Fibroblast of lung (primary cell): Measurements from ENCODE around the gene CTDP1. TPM values are rescaled to one million over a fixed set of nuclear protein-coding genes. Genes with fewer than 3 reads are reported as not detected.

Experiments used
- DNase-seq, 2 donors: peaks; one replicate each; pipeline versions ENCODE4 v3.0.0 to v3.0.0-alpha.2; 2010; ENCODE audit warnings: low read depth in 2 of 2
- H2AFZ ChIP-seq: 2 replicates; pipeline ENCODE4 v1.5.1; 2012; ENCODE audit warnings: low read length, control low read depth, inconsistent platforms
- H3K27ac ChIP-seq: 2 replicates; pipeline ENCODE4 v1.5.1; 2011; ENCODE audit warnings: low read length, control low read depth; ENCODE audit not compliant: insufficient read depth
- H3K27me3 ChIP-seq: 2 replicates; pipeline ENCODE4 v1.5.1; 2011; ENCODE audit warnings: mild to moderate bottlenecking, low read length; ENCODE audit not compliant: control insufficient read depth, insufficient read depth
- H3K36me3 ChIP-seq: 2 replicates; pipeline ENCODE4 v1.5.1; 2011; ENCODE audit warnings: low read length; ENCODE audit not compliant: control insufficient read depth, insufficient read depth
- H3K4me1 ChIP-seq: 2 replicates; pipeline ENCODE4 v1.5.1; 2011; ENCODE audit warnings: low read length; ENCODE audit not compliant: control insufficient read depth, insufficient read depth; ENCODE audit errors: extremely low read depth
- H3K4me2 ChIP-seq: 2 replicates; pipeline ENCODE4 v1.5.1; 2011; ENCODE audit warnings: low read length, control low read depth; ENCODE audit not compliant: insufficient read depth; ENCODE audit errors: extremely low read depth
- H3K4me3 ChIP-seq, 4 experiments: fragments of 200-600 bp in 1 of 4; sonication (generic) in 1 of 4; replicated peaks in 1 of 4; 2 replicates each; pipeline ENCODE4 v1.5.1; 2011 to 2016; ENCODE audit warnings: low read length in 4 of 4, low read depth in 3 of 4, mild to moderate bottlenecking in 3 of 4, control low read depth in 2 of 4, inconsistent platforms in 1 of 4, mixed read lengths in 1 of 4; ENCODE audit not compliant: insufficient read depth in 1 of 4; ENCODE audit errors: control extremely low read depth in 1 of 4
- H3K79me2 ChIP-seq: 2 replicates; pipeline ENCODE4 v1.5.1; 2012; ENCODE audit warnings: mild to moderate bottlenecking, low read length, inconsistent platforms; ENCODE audit not compliant: control insufficient read depth, insufficient read depth
- H3K9ac ChIP-seq: 2 replicates; pipeline ENCODE4 v1.5.1; 2011; ENCODE audit warnings: mild to moderate bottlenecking, low read length, control low read depth; ENCODE audit not compliant: insufficient read depth
- H3K9me3 ChIP-seq: 2 replicates; pipeline ENCODE4 v1.5.1; 2012; ENCODE audit warnings: low read depth, low read length; ENCODE audit not compliant: control insufficient read depth, insufficient read depth
- H4K20me1 ChIP-seq: 2 replicates; pipeline ENCODE4 v1.5.1; 2011; ENCODE audit warnings: low read length; ENCODE audit not compliant: control insufficient read depth, insufficient read depth; ENCODE audit errors: extremely low read depth
- CTCF ChIP-seq, 2 donors: IDR thresholded peaks in 1 of 2; conservative IDR thresholded peaks in 1 of 2; 1 replicate in 1 of 2; 2 replicates in 1 of 2; pipeline ENCODE4 v1.5.1; 2011 to 2012; ENCODE audit warnings: low read length in 2 of 2, control low read depth in 1 of 2, inconsistent platforms in 1 of 2, low read depth in 1 of 2, mild to moderate bottlenecking in 1 of 2
- EZH2 ChIP-seq: IDR thresholded peaks from 2 replicates; pipeline ENCODE4 v1.5.1; 2012; ENCODE audit warnings: low read length, control low read depth, mild to moderate bottlenecking; ENCODE audit errors: missing control alignments
- polyA plus RNA-seq, 2 donors: library from polyadenylated mRNA; depleted of rRNA in 1 of 2; stranded (reverse) in 1 of 2; unstranded in 1 of 2; fragments of >200 nt; gene quantifications; 2 replicates each; pipeline ENCODE4 v1.2.1, GENCODE V29; 2011 to 2012; ENCODE audit warnings: missing spikeins in 1 of 2
- total RNA-seq: library from RNA; depleted of rRNA; stranded (reverse); fragments of >200 nt; gene quantifications from 2 replicates; pipeline ENCODE4 v1.2.1, GENCODE V29; 2014

The CTDP1 gene
- total and polyA plus RNA-seq, 2 donors (not counting 1 experiment from before 2014, with no cell fraction given), result 6.4 to 24.8 TPM

GRCh38 chr18:79733135-79733701 lies 53.6 kb downstream of the CTDP1 start:
- no peaks in the 10 kb centered on the region for H3K27me3 ChIP-seq
- no peaks in the 10 kb centered on the region for H3K79me2 ChIP-seq
- peaks cover 36% of the 10 kb centered on the region for H3K36me3 ChIP-seq
- no peak for DNase-seq
- no peaks in the 10 kb centered on the region for H3K4me1 ChIP-seq
- no peaks in the 10 kb centered on the region for H4K20me1 ChIP-seq
- H3K4me3 ChIP-seq, result no peak overlapping the region
- no peak overlapping the region for H3K9ac ChIP-seq
- peaks cover 14% of the 10 kb centered on the region for H3K9me3 ChIP-seq
- TF ChIP-seq CTCF (conservative IDR thresholded peaks at IDR 0.05 in 1 of 2, IDR thresholded peaks at IDR 0.05 in 1 of 2; ENCODE audit: low read depth in 1 of 2, low read length in 2 of 2) (no peak), EZH2 (no peak)
- H2AFZ ChIP-seq, result no peak overlapping the region
- H3K27ac ChIP-seq, result no peak overlapping the region
- H3K4me2 ChIP-seq, result no peak overlapping the region

- Histone ChIP-seq H3K4me1 (no peaks in the 10 kb centered on the region), H3K9ac (no peak overlapping the region), H3K4me2 (no peak overlapping the region), H3K27ac (no peak overlapping the region), H3K9me3 (peaks cover 14% of the 10 kb centered on the region), H4K20me1 (no peaks in the 10 kb centered on the region), H3K4me3 (no peak overlapping the region), H3K79me2 (no peaks in the 10 kb centered on the region), H3K27me3 (no peaks in the 10 kb centered on the region), H3K36me3 (peaks cover 33% of the 10 kb centered on the region), H2AFZ (no peak overlapping the region)
- peak in 1 of 2 donors; percentile 82 for DNase-seq
- TF ChIP-seq EZH2, result no peak
- TF ChIP-seq CTCF (conservative IDR thresholded peaks at IDR 0.05 in 1 of 2, IDR thresholded peaks at IDR 0.05 in 1 of 2; ENCODE audit: low read depth in 1 of 2, low read length in 2 of 2), result no peak
Observed at GRCh38 chr18:79733986-79734770, 54.6 kb downstream of the CTDP1 start.

- Histone ChIP-seq H3K9me3 (peaks cover 14% of the 10 kb centered on the region), H3K27ac (no peak overlapping the region), H3K27me3 (no peaks in the 10 kb centered on the region), H3K4me3 (no peak overlapping the region), H4K20me1 (no peaks in the 10 kb centered on the region), H3K36me3 (peaks cover 28% of the 10 kb centered on the region), H3K4me2 (no peak overlapping the region), H3K9ac (no peak overlapping the region), H3K79me2 (no peaks in the 10 kb centered on the region), H3K4me1 (no peaks in the 10 kb centered on the region), H2AFZ (no peak overlapping the region)
- TF ChIP-seq CTCF (conservative IDR thresholded peaks at IDR 0.05 in 1 of 2, IDR thresholded peaks at IDR 0.05 in 1 of 2; ENCODE audit: low read depth in 1 of 2, low read length in 2 of 2) (no peak), EZH2 (no peak)
- DNase-seq, result no peak
Observed at GRCh38 chr18:79735071-79735980, 55.7 kb downstream of the CTDP1 start.
